ENCODE measurements around the gene TMEM143.
A peak's percentile ranks its signal among the peaks of the same experiment; 100 is the strongest.
"Not testable (repeated sequence)": the region's sequence is repeated elsewhere in the genome, so short reads cannot be mapped to it uniquely, and the experiment has no call there.

Gene TMEM143

DNA sequence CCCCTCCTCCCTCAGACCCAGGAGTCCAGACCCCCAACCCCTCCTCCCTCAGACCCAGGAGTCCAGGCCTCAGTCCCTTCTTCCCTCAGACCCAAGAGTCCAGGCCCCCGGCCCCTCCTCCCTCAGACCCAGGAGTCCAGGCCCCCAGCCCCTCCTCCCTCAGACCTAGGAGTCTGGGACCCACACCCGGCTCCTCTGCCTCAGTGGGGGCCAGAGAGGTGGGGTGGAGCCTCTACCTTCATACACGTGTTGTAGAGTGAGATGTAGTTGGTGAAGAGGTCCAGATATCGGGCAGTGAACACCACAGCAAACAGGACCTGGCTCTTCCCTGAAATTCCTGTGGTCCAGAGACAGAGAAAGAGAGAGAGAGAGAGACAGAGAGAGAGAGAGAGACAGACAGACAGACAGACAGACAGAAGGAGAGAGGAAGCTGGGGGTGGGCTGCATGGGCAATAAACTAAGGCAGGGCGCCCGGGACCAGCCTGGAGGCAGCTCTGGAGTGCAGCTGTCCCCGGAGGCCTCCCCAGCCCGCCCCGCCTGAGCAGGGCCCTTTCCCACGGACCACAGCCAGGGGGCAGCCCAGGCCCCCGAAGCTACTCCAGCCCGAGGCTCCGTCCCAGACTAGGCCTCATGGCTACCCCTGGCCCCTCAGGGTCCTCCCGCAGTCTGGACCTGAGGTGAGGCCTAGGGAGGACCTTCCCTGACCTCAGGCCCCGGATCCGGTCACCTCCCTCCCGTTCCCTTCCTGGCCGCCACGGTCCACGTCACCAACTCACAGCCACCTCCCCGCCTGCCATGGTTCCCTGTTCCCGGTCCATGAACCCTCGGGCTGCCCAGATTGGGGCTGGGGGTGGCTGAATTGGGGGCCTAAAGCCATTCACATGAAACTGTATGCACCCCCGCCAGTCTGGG is 26.7 kb upstream of the TMEM143 start:
- DNase-seq: peak; percentile 63

- no peak for DNase-seq
Observed at GRCh38 chr19:48386981-48387380, 23.2 kb upstream of the TMEM143 start.

- no peak for DNase-seq
Observed at GRCh38 chr19:48385461-48386087, 21.8 kb upstream of the TMEM143 start.

- DNase-seq: no peak
Observed at GRCh38 chr19:48382286-48382685, 18.5 kb upstream of the TMEM143 start.

GRCh38 chr19:48381178-48381950 is 17.6 kb upstream of the TMEM143 start:
- no peak for DNase-seq

DNA sequence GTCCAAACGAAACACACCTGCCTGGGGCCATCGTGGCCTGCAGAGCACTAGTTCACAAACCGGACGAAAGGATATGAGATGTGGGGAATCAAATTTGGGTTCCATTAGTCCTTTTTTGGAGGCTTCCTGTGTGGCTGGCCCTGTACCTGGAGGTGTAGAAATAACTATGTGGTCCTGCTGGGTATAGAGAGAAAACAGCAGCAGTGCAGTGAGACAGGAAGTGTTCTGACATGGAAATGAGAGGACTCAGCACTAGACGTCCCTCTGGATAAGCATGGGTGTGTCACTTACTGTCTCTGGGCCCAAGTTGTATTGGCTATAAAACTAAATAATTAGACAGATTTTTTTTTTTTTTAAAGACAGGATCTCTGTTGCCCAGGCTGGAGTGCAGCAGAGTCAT is 15.3 kb upstream of the TMEM143 start:
- no peak for DNase-seq

GRCh38 chr19:48378194-48378570 is 14.4 kb upstream of the TMEM143 start:
- DNase-seq: no peak

- DNase-seq: no peak
Observed at GRCh38 chr19:48373567-48373966, 9.8 kb upstream of the TMEM143 start.

- DNase-seq: no peak
Observed at GRCh38 chr19:48372904-48373303, 9.2 kb upstream of the TMEM143 start.

DNA sequence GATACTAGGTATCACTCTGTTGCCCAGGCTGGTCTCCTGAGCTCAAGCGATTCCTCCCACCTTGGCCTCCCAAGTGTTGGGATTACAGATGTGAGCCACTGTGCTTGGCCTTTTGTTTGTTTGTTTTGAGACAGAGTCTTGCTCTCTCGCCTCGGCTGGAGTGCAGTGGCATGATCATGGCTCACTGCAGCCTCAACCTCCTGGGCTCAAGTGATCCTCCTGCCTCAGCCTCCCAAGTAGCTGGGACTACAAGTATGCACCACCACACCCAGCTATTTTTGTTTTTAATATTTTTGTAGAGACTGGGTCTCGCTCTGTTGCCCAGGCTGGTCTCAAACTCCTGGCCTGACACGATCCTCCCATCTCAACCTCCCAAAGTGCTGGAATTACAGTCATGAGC is 8.0 kb upstream of the TMEM143 start:
- DNase-seq: not testable (repeated sequence)

GRCh38 chr19:48371367-48371766 is 7.6 kb upstream of the TMEM143 start:
- no peak for DNase-seq

DNA sequence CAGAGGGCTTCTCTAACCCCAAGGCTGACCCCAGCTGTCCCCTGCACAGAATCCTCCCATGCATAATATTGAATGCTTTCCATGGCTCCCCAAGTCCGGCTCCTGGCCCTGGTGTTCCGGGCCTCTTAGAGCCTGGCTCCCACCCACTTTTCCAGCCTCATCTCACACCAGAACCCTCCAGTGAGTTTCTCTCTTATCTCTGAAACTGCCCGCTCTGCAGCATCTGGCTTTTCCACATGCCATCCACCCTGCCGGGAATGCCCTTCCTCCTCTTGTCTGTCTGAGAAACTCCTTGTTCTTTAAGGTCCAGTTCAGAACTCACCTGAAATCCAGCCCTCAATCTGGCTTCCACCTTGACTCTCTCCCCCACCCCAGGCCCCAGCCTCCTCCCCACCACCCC is 7.2 kb upstream of the TMEM143 start:
- no peak for DNase-seq

DNA sequence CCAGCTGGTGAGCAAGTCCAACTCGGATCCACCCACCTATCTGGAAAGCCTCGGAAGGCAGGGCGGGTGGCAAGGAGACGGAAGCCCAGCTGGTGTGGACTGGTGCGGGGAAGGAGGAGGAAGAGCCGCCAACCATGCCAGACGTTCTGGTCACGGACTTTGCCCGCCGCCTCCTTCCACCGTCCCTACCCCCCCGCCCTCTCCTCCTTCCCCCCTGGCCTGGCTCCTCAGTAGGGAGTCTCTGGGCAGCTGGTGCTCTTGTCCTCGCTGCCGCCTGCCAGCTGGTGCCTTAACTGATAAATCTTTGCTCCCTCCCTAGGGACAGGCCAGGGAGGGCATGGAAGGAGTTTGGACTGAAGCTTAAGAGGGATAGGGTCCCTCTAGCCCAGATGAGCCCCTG is 5.2 kb upstream of the TMEM143 start:
- DNase-seq: no peak

GRCh38 chr19:48367855-48368254 is 4.1 kb upstream of the TMEM143 start:
- no peak for DNase-seq

DNA sequence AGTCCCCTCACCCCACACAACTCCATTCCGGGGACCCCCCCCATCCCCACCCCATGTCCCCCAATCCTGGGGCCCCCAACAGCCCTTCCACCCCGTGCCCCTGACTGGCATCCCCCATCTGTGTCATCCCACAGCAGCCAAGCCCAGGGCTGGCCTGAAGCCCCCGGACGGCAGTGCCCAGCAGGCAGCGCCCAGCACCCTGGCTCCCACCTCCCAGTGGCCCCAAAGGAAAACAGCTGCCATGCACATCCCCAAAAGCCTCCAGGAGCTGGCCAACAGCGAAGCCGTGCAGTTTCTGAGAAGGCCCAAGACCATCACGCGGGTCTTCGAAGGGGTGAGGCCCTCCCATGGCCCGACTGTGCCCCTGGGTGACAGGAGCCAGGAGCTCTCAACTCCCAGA is 1.9 kb upstream of the TMEM143 start:
- DNase-seq: no peak

GRCh38 chr19:48364598-48365348 is 1.0 kb upstream of the TMEM143 start:
- DNase-seq: no peak

- DNase-seq: no peak
Observed at GRCh38 chr19:48363500-48363809, 285 bp downstream of the TMEM143 start.

DNA sequence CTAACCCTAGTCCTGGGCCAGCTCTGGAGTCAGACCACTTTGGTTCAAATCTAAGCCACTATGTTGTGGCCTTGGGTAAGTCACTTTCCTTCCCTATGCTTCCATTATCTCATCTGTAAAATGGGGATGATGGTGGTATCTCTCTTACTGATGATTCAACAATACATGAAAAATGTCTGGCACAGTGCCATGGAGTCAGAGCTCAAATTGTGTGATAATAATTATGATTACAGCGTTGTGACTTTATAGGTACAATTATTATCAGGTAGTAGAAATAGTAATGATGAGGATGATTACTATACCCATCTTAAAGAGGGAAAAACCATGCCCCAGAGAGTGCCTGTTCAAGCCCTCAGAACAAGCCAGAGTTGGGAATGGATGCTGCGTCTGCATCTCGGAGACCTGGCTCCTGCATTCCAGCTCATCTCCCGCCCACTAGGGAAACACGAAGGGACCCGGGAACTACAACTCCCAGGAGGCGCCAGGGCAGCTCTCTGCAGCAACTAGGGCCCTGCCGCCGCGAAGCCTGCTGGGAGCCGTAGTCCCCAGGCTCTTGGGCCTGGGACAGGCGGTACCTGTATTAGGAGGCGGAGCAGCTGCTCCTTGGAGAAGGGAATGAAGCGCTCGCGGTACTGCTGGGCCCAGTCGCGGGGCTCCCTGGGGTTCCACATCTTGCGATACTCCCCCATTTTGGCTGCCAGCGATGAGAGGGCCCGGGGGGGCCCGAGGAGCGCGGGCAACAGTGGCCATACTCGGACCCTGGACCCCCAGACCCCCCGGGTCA is 832 bp downstream of the TMEM143 start:
- peak; percentile 93 for DNase-seq

DNA sequence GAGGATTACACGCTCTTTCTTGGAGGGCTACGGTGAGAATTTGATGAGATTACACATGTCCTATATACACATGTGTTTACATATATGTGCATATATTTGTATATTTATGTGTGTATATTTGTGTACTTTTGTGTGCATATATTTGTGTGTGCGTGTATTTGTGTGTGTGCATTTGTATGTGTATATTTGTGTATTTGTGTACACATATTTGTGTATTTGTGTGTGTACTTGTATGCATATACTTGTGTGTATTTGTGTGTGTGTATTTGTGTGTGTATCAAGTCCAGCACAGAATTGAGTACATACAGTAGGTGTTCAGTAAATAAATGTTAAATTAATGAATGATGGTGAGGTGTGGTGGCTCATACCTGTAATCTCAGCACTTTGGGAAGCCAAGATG is 1.8 kb downstream of the TMEM143 start:
- no peak for DNase-seq

GRCh38 chr19:48359123-48359522 is 4.6 kb downstream of the TMEM143 start:
- DNase-seq: no peak

- DNase-seq: no peak
Observed at GRCh38 chr19:48355365-48355954, 8.3 kb downstream of the TMEM143 start.
